Choroid plexus epithelial cell (primary cell): Measurements from ENCODE around the gene RAD51AP2.

ENCODE experiments used
- DNase-seq: peaks from one replicate; pipeline ENCODE4 v3.0.0-alpha.2; 2010; ENCODE audit warnings: low read depth
- H3K4me3 ChIP-seq: 2 replicates; pipeline ENCODE4 v1.5.1; 2011; ENCODE audit warnings: low read depth, mild to moderate bottlenecking, control low read depth, low read length, moderate library complexity
- TF ChIP-seq, protein P1 (sequence below): conservative IDR thresholded peaks from 2 replicates; pipeline ENCODE4 v1.5.1; 2011; ENCODE audit warnings: low read depth, mild to moderate bottlenecking, control low read depth, inconsistent platforms, low read length, moderate library complexity

RAD51AP2 gene

GRCh38 chr2:17470855-17471641 lies 47.2 kb downstream of the RAD51AP2 start:
- peak overlapping the region; percentile 7 for H3K4me3 ChIP-seq
- peak; percentile 73 for DNase-seq
- TF ChIP-seq, protein P1, sequence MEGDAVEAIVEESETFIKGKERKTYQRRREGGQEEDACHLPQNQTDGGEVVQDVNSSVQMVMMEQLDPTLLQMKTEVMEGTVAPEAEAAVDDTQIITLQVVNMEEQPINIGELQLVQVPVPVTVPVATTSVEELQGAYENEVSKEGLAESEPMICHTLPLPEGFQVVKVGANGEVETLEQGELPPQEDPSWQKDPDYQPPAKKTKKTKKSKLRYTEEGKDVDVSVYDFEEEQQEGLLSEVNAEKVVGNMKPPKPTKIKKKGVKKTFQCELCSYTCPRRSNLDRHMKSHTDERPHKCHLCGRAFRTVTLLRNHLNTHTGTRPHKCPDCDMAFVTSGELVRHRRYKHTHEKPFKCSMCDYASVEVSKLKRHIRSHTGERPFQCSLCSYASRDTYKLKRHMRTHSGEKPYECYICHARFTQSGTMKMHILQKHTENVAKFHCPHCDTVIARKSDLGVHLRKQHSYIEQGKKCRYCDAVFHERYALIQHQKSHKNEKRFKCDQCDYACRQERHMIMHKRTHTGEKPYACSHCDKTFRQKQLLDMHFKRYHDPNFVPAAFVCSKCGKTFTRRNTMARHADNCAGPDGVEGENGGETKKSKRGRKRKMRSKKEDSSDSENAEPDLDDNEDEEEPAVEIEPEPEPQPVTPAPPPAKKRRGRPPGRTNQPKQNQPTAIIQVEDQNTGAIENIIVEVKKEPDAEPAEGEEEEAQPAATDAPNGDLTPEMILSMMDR, result peak; percentile 66

DNA sequence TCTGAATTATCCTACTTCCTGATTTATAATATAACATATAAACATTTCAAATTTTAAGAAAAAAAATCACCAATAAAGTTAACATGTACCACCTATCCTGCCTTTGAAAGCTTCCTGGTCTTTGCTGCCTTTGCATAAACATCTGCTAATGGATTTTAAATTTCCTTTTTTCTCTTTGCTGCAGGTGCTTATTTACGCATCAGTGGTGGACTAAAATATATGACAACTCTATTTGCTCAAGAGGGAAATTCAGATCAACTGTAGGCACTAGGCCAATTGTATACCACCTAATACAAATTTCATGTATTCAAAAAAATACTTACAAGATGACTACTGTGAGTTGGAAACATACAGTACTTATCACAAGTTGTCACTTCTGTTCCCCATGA lies 57.2 kb downstream of the RAD51AP2 start:
- H3K4me3 ChIP-seq, result no peak overlapping the region
- TF ChIP-seq, protein P1, result no peak
- DNase-seq, result no peak
